GM23338 (cell line): ENCODE results near the gene PYDC2. TPM values are rescaled to one million over a fixed set of nuclear protein-coding genes. Genes with fewer than 3 reads are reported as not detected.

Experiments
- ATAC-seq: fragments of 200-7000 bp; cut with Tn5 transposase; 3 replicates; pipeline ENCODE4 v1.9.1; 2020
- DNase-seq: peaks from one replicate; pipeline ENCODE4 v3.0.0-alpha.2; 2015; ENCODE audit warnings: low spot score
- H2AFZ ChIP-seq: fragments of 200-600 bp; sonication (generic); 2 replicates; pipeline ENCODE4 v1.8.0; 2016; ENCODE audit warnings: antibody characterized with exemption, mild to moderate bottlenecking, moderate library complexity
- H3F3A ChIP-seq: fragments of 200-600 bp; sonication (generic); replicated peaks from 2 replicates; pipeline ENCODE4 v1.8.0; 2017; ENCODE audit warnings: antibody characterized with exemption, mixed run types, low read depth
- H3K27ac ChIP-seq: fragments of 200-600 bp; sonication (generic); 2 replicates; pipeline ENCODE4 v1.6.1; 2016; ENCODE audit warnings: low read depth
- H3K27me3 ChIP-seq: fragments of 200-600 bp; sonication (generic); 2 replicates; pipeline ENCODE4 v1.8.0; 2016; ENCODE audit warnings: mild to moderate bottlenecking, mixed run types, moderate library complexity; ENCODE audit not compliant: insufficient read depth
- H3K36me3 ChIP-seq: fragments of 200-600 bp; sonication (generic); 2 replicates; pipeline ENCODE4 v1.8.0; 2016; ENCODE audit warnings: mild to moderate bottlenecking; ENCODE audit not compliant: insufficient read depth
- H3K4me1 ChIP-seq: fragments of 200-600 bp; sonication (generic); 2 replicates; pipeline ENCODE4 v1.8.0; 2016; ENCODE audit warnings: mild to moderate bottlenecking, moderate library complexity; ENCODE audit not compliant: insufficient read depth
- H3K4me2 ChIP-seq: fragments of 200-600 bp; sonication (generic); 2 replicates; pipeline ENCODE4 v1.7.1; 2017; ENCODE audit warnings: mixed run types
- H3K4me3 ChIP-seq: fragments of 200-600 bp; sonication (generic); 2 replicates; pipeline ENCODE4 v1.6.1; 2016; ENCODE audit warnings: mixed run types
- H3K79me2 ChIP-seq: fragments of 200-600 bp; sonication (generic); replicated peaks from 2 replicates; pipeline ENCODE4 v1.8.0; 2017; ENCODE audit warnings: mild to moderate bottlenecking; ENCODE audit not compliant: insufficient read depth
- H3K9me2 ChIP-seq: fragments of 200-600 bp; sonication (generic); 2 replicates; pipeline ENCODE4 v1.8.0; 2017; ENCODE audit not compliant: insufficient read depth
- H4K20me1 ChIP-seq: fragments of 200-600 bp; sonication (generic); replicated peaks from 2 replicates; pipeline ENCODE4 v1.8.0; 2017; ENCODE audit warnings: mild to moderate bottlenecking; ENCODE audit not compliant: insufficient read depth
- H3K27ac Mint-ChIP-seq: 2 replicates; pipeline ENCODE4 v1.8.0; 2020; ENCODE audit warnings: inconsistent platforms, mild to moderate bottlenecking, moderate library complexity, mixed read lengths
- H3K27me3 Mint-ChIP-seq: 3 replicates; pipeline ENCODE4 v1.8.0; 2022; ENCODE audit warnings: low read depth, mild to moderate bottlenecking, moderate library complexity, mixed read lengths, inconsistent platforms; ENCODE audit not compliant: insufficient read depth, poor library complexity
- H3K36me3 Mint-ChIP-seq: 3 replicates; pipeline ENCODE4 v1.8.0; 2021; ENCODE audit warnings: low read depth, mild to moderate bottlenecking, inconsistent platforms, moderate library complexity, mixed read lengths
- H3K4me1 Mint-ChIP-seq: 3 replicates; pipeline ENCODE4 v1.8.0; 2020; ENCODE audit warnings: mild to moderate bottlenecking, inconsistent platforms, mixed read lengths
- H3K4me3 Mint-ChIP-seq: 3 replicates; pipeline ENCODE4 v1.8.0; 2021; ENCODE audit warnings: moderate library complexity, mild to moderate bottlenecking, inconsistent platforms, mixed read lengths
- H3K9me3 Mint-ChIP-seq: 3 replicates; pipeline ENCODE4 v1.8.0; 2020; ENCODE audit warnings: moderate library complexity, mild to moderate bottlenecking, inconsistent platforms, mixed read lengths
- CREB1 ChIP-seq: fragments of 250-450 bp; sonication (Bioruptor Pico); IDR thresholded peaks from 2 replicates; pipeline ENCODE4 v1.5.0; 2020; ENCODE audit warnings: low read depth, mild to moderate bottlenecking, moderate library complexity
- CTCF ChIP-seq, 2 experiments: fragments of 200-600 bp in 1 of 2; sonication (generic) in 1 of 2; conservative IDR thresholded peaks; 2 replicates each; pipeline versions ENCODE4 v1.5.1 to v1.6.1; 2016 to 2017; ENCODE audit warnings: antibody characterized with exemption in 2 of 2, low read depth in 2 of 2, mild to moderate bottlenecking in 2 of 2, moderate library complexity in 1 of 2
- ETS1 ChIP-seq: IDR thresholded peaks from 2 replicates; pipeline ENCODE4 v1.6.1; 2016; ENCODE audit warnings: antibody characterized with exemption
- EZH2 ChIP-seq: fragments of 200-600 bp; sonication (generic); IDR thresholded peaks from one replicate; pipeline ENCODE4 v1.8.0; 2017; ENCODE audit warnings: antibody characterized with exemption, mild to moderate bottlenecking, low read depth; ENCODE audit not compliant: unreplicated experiment
- EZH2phosphoT487 ChIP-seq: fragments of 200-600 bp; sonication (generic); IDR thresholded peaks from one replicate; pipeline ENCODE4 v1.8.1; 2018; ENCODE audit warnings: antibody characterized with exemption; ENCODE audit not compliant: unreplicated experiment
- JUNB ChIP-seq: IDR thresholded peaks from one replicate; pipeline ENCODE4 v1.6.1; 2016; ENCODE audit warnings: antibody characterized with exemption; ENCODE audit not compliant: unreplicated experiment
- NANOG ChIP-seq: IDR thresholded peaks from 2 replicates; pipeline ENCODE4 v1.6.1; 2016; ENCODE audit warnings: antibody characterized with exemption, borderline replicate concordance
- POLR2AphosphoS5 ChIP-seq: IDR thresholded peaks from 2 replicates; pipeline ENCODE4 v1.6.1; 2016; ENCODE audit warnings: antibody characterized with exemption, low read depth
- STAT1 ChIP-seq: IDR thresholded peaks from one replicate; pipeline ENCODE4 v1.6.1; 2016; ENCODE audit warnings: antibody characterized with exemption; ENCODE audit not compliant: unreplicated experiment
- ZNF114 ChIP-seq: fragments of 250-450 bp; sonication (Bioruptor Pico); IDR thresholded peaks from 2 replicates; pipeline ENCODE4 v1.5.0; 2020; ENCODE audit warnings: mild to moderate bottlenecking, moderate library complexity
- ZNF331 ChIP-seq: fragments of 250-450 bp; sonication (Bioruptor Pico); IDR thresholded peaks from 2 replicates; pipeline ENCODE4 v1.5.0; 2020; ENCODE audit warnings: low read depth, mild to moderate bottlenecking, moderate library complexity
- ZNF462 ChIP-seq: fragments of 250-450 bp; sonication (Bioruptor Pico); IDR thresholded peaks from 2 replicates; pipeline ENCODE4 v1.5.0; 2020; ENCODE audit warnings: mild to moderate bottlenecking, moderate library complexity
- polyA plus RNA-seq: library from polyadenylated mRNA; unstranded; fragments of >200 nt; fragmentation: Nextera tagmentation; extraction: Ambion mirVana; gene quantifications from 2 replicates; pipeline ENCODE4 v1.2.1, GENCODE V29; 2016
- total RNA-seq: library from RNA; depleted of rRNA; stranded (reverse); fragments of >200 nt; shearing (Covaris generic); gene quantifications from 2 replicates; pipeline ENCODE4 v1.2.3, GENCODE V29; 2014

The PYDC2 gene
- total and polyA plus RNA-seq, 2 experiments from 2014 or later: not detected

GRCh38 chr3:191425322-191425734 is 35.6 kb upstream of the PYDC2 start:
- no peaks in the 10 kb centered on the region for H3K27me3 Mint-ChIP-seq
- no peak overlapping the region for H3K27ac Mint-ChIP-seq
- no peaks in the 10 kb centered on the region for H3K4me1 ChIP-seq
- TF ChIP-seq CREB1 (CRISPR knock-in tag) (no peak), EZH2phosphoT487 (no peak), JUNB (no peak), STAT1 (no peak), ZNF114 (no peak), NANOG (no peak)
- H3K79me2 ChIP-seq: no peaks in the 10 kb centered on the region
- H3K27me3 ChIP-seq: no peaks in the 10 kb centered on the region
- H3F3A ChIP-seq: no peaks in the 10 kb centered on the region
- ATAC-seq (no peak), DNase-seq (no peak)
- no peaks in the 10 kb centered on the region for H4K20me1 ChIP-seq
- no peak overlapping the region for H3K27ac ChIP-seq
- no peak overlapping the region for H3K4me2 ChIP-seq
- H3K36me3 Mint-ChIP-seq: no peaks in the 10 kb centered on the region
- H3K4me3 ChIP-seq: no peak overlapping the region
- H3K4me3 Mint-ChIP-seq: no peak overlapping the region
- H3K9me3 Mint-ChIP-seq: no peaks in the 10 kb centered on the region
- no peaks in the 10 kb centered on the region for H3K4me1 Mint-ChIP-seq
- peak overlapping the region; percentile 30; the same call in 1 of the 2 replicates for H2AFZ ChIP-seq
- no peaks in the 10 kb centered on the region for H3K36me3 ChIP-seq
- no peaks in the 10 kb centered on the region for H3K9me2 ChIP-seq

- Histone ChIP-seq H3K4me1 (no peaks in the 10 kb centered on the region), H3K79me2 (no peaks in the 10 kb centered on the region), H3K27me3 (no peaks in the 10 kb centered on the region), H3F3A (no peaks in the 10 kb centered on the region), H3K4me2 (no peak overlapping the region), H3K27ac (no peak overlapping the region), H3K9me2 (no peaks in the 10 kb centered on the region), H3K4me3 (no peak overlapping the region), H2AFZ (no peak overlapping the region), H3K36me3 (no peaks in the 10 kb centered on the region), H4K20me1 (no peaks in the 10 kb centered on the region)
- DNase-seq (no peak), ATAC-seq (no peak)
- Mint-ChIP-seq H3K9me3 (no peaks in the 10 kb centered on the region), H3K27ac (no peak overlapping the region), H3K4me1 (no peaks in the 10 kb centered on the region), H3K27me3 (no peaks in the 10 kb centered on the region), H3K36me3 (no peaks in the 10 kb centered on the region), H3K4me3 (no peak overlapping the region)
- TF ChIP-seq STAT1 (no peak), NANOG (no peak), CREB1 (CRISPR knock-in tag) (no peak), EZH2 (no peak), EZH2phosphoT487 (no peak), ZNF114 (no peak), POLR2AphosphoS5 (no peak), ZNF462 (no peak), CTCF (conservative IDR thresholded peaks at IDR 0.05; ENCODE audit: low read depth in 2 of 2) (no peak), ZNF331 (CRISPR knock-in tag) (no peak), JUNB (no peak), ETS1 (no peak)
Observed at GRCh38 chr3:191426311-191426710, 34.7 kb upstream of the PYDC2 start.
